HG02981 (cell line): ENCODE data around the gene TTC14.

Source experiments
- ATAC-seq: cut with Tn5 transposase; IDR thresholded peaks from one replicate; pipeline ENCODE4 v1.9.1; 2021; ENCODE audit warnings: mild to moderate bottlenecking, moderate library complexity; ENCODE audit not compliant: unreplicated experiment

The TTC14 gene

GRCh38 chr3:180626844-180627243, 24.9 kb downstream of the TTC14 start:
- ATAC-seq: peak; percentile 97

GRCh38 chr3:180630371-180630770, 28.4 kb downstream of the TTC14 start:
- ATAC-seq: no peak

GRCh38 chr3:180631317-180631716, 29.4 kb downstream of the TTC14 start:
- ATAC-seq: no peak

GRCh38 chr3:180633722-180634121, 31.8 kb downstream of the TTC14 start:
- ATAC-seq: peak; percentile 56

GRCh38 chr3:180640987-180641386, 39.0 kb downstream of the TTC14 start:
- no peak for ATAC-seq

- peak; percentile 70 for ATAC-seq
Measured at GRCh38 chr3:180646187-180646790, 44.3 kb downstream of the TTC14 start.

- ATAC-seq: no peak
Measured at GRCh38 chr3:180656406-180656805, 54.4 kb downstream of the TTC14 start.

GRCh38 chr3:180657094-180657493, 55.1 kb downstream of the TTC14 start:
- no peak for ATAC-seq
